K562 (cell line): ENCODE data around the gene TJP2. TPM values are rescaled to one million over a fixed set of nuclear protein-coding genes. Genes with fewer than 3 reads are reported as not detected.
A peak's percentile ranks its signal among the peaks of the same experiment; 100 is the strongest.

ENCODE experiments used
- CHD4 ChIP-seq: fragments of 200-600 bp; sonication (generic); IDR thresholded peaks from 3 replicates; pipeline ENCODE4 v1.6.1; 2012; ENCODE audit warnings: low read depth, mild to moderate bottlenecking, mixed read lengths, low read length, inconsistent platforms; ENCODE audit not compliant: insufficient read depth, insufficient replicate concordance, poor library complexity, severe bottlenecking
- E4F1 ChIP-seq: fragments of 250-450 bp; sonication (Bioruptor Pico); IDR thresholded peaks from 2 replicates; pipeline ENCODE4 v1.5.0; 2021; ENCODE audit warnings: mild to moderate bottlenecking, borderline replicate concordance
- HCFC1 ChIP-seq: IDR thresholded peaks from 2 replicates; pipeline ENCODE4 v1.6.1; 2012; ENCODE audit warnings: low read depth, low read length, improper control_type of control experiment
- HNRNPUL1 ChIP-seq: fragments of 200-400 bp; formaldehyde crosslinking; IDR thresholded peaks from 2 replicates; pipeline ENCODE4 v1.6.1; 2017; ENCODE audit warnings: low read length
- NR4A1 ChIP-seq, 2 experiments: fragments of 250-450 bp in 1 of 2; fragments of 450-650 bp in 1 of 2; sonication (Bioruptor Pico) in 1 of 2; IDR thresholded peaks; 2 replicates each; pipeline versions ENCODE4 v1.4.0 to v1.6.1; 2016 to 2020; ENCODE audit warnings: mild to moderate bottlenecking in 2 of 2, missing compliant biosample characterization in 1 of 2, missing genetic modification characterization in 1 of 2, moderate library complexity in 1 of 2
- PRPF4 ChIP-seq: fragments of 200-400 bp; formaldehyde crosslinking; IDR thresholded peaks from one replicate; pipeline ENCODE4 v1.6.1; 2017; ENCODE audit warnings: low read length, low read depth, mild to moderate bottlenecking; ENCODE audit not compliant: insufficient read depth, poor library complexity, severe bottlenecking
- RAD21 ChIP-seq, 2 experiments: fragments of 250-450 bp in 1 of 2; fragments of 450-650 bp in 1 of 2; sonication (Bioruptor Pico) in 1 of 2; formaldehyde crosslinking in 1 of 2; IDR thresholded peaks in 1 of 2; conservative IDR thresholded peaks in 1 of 2; 2 replicates each; pipeline versions ENCODE4 v1.4.0 to v1.8.0; 2020 to 2022; ENCODE audit warnings: mild to moderate bottlenecking in 2 of 2, moderate library complexity in 1 of 2
- RBFOX2 ChIP-seq: fragments of 200-400 bp; formaldehyde crosslinking; IDR thresholded peaks from 2 replicates; pipeline ENCODE4 v1.6.1; 2017; ENCODE audit warnings: low read depth, mild to moderate bottlenecking, low read length, moderate library complexity
- SIN3A ChIP-seq, 2 experiments: fragments of 150-350 bp in 1 of 2; IDR thresholded peaks; 2 replicates each; pipeline ENCODE4 v1.6.1; 2011 to 2016; ENCODE audit warnings: borderline replicate concordance in 2 of 2, low read depth in 2 of 2, low read length in 2 of 2, mild to moderate bottlenecking in 2 of 2, moderate library complexity in 2 of 2; ENCODE audit not compliant: control insufficient read depth in 1 of 2
- SREBF2 ChIP-seq: sonication (generic); formaldehyde crosslinking; IDR thresholded peaks from 2 replicates; pipeline ENCODE4 v1.4.0; 2020; ENCODE audit warnings: mild to moderate bottlenecking, missing genetic modification reagents
- SUPT5H ChIP-seq: fragments of 450-650 bp; IDR thresholded peaks from 2 replicates; pipeline ENCODE4 v1.6.1; 2016
- TBP ChIP-seq: optimal IDR thresholded peaks from 2 replicates; pipeline ENCODE3; 2011; ENCODE audit warnings: low read depth, low read length, improper control_type of control experiment
- TEAD4 ChIP-seq, 2 experiments: sonication (generic) in 1 of 2; formaldehyde crosslinking in 1 of 2; IDR thresholded peaks; 2 replicates each; pipeline versions ENCODE4 v1.6.1 to v1.8.0; 2012 to 2022; ENCODE audit warnings: borderline replicate concordance in 1 of 2, inconsistent platforms in 1 of 2, low read length in 1 of 2, mild to moderate bottlenecking in 1 of 2, missing genetic modification reagents in 1 of 2
- TRIM25 ChIP-seq: fragments of 450-650 bp; IDR thresholded peaks from 2 replicates; pipeline ENCODE4 v1.7.0; 2016; ENCODE audit warnings: borderline replicate concordance
- ZBTB34 ChIP-seq: fragments of 250-450 bp; sonication (Bioruptor Pico); IDR thresholded peaks from 2 replicates; pipeline ENCODE4 v1.8.0; 2021; ENCODE audit warnings: mild to moderate bottlenecking, moderate library complexity
- ZNF124 ChIP-seq: sonication (generic); formaldehyde crosslinking; IDR thresholded peaks from 2 replicates; pipeline ENCODE4 v1.8.1; 2022; ENCODE audit warnings: missing genetic modification reagents
- ZNF184 ChIP-seq: sonication (generic); formaldehyde crosslinking; IDR thresholded peaks from 2 replicates; pipeline ENCODE4 v1.5.0; 2020; ENCODE audit warnings: missing genetic modification reagents
- ZNF239 ChIP-seq: fragments of 250-450 bp; sonication (Bioruptor Pico); IDR thresholded peaks from 2 replicates; pipeline ENCODE4 v1.4.0; 2020; ENCODE audit warnings: mild to moderate bottlenecking
- polyA plus RNA-seq, 8 experiments: library from polyadenylated mRNA; depleted of rRNA in 4 of 8; stranded (reverse) in 5 of 8; unstranded in 3 of 8; fragments of >200 nt; fragmentation: Nextera tagmentation in 2 of 8; fragmentation: Illumina TruSeq in 1 of 8; extraction: Ambion mirVana in 2 of 8; extraction: Trizol in 1 of 8; gene quantifications; 2 replicates each; pipeline versions ENCODE4 v1.2.1 to v1.2.3, GENCODE V29; 2011 to 2014; ENCODE audit warnings: inconsistent platforms in 1 of 8, missing spikeins in 1 of 8
- total RNA-seq, 7 experiments: library from RNA; depleted of rRNA in 6 of 7; stranded (reverse); fragments of >200 nt in 6 of 7; fragmentation: Illumina TruSeq in 2 of 7; extraction: Trizol in 2 of 7; gene quantifications; 2 replicates each; pipeline versions ENCODE4 v1.2.1 to v1.2.3, GENCODE V29; 2011 to 2021; ENCODE audit warnings: low replicate concordance in 1 of 7
- TF ChIP-seq, protein P1 (sequence below): sonication (generic); formaldehyde crosslinking; IDR thresholded peaks from 2 replicates; pipeline ENCODE4 v1.8.0; 2022; ENCODE audit warnings: mild to moderate bottlenecking, missing genetic modification reagents
- TF ChIP-seq, protein P2 (sequence below): fragments of 450-650 bp; IDR thresholded peaks from 2 replicates; pipeline ENCODE4 v1.6.1; 2018; ENCODE audit warnings: mild to moderate bottlenecking, low read depth; ENCODE audit not compliant: partially characterized antibody

TJP2 gene
- total and polyA plus RNA-seq, 9 of the 15 experiments (the other 6 are each of a cell fraction or from before 2014, with no cell fraction given) = 4.0 to 24.1 (median 16.8) TPM

DNA sequence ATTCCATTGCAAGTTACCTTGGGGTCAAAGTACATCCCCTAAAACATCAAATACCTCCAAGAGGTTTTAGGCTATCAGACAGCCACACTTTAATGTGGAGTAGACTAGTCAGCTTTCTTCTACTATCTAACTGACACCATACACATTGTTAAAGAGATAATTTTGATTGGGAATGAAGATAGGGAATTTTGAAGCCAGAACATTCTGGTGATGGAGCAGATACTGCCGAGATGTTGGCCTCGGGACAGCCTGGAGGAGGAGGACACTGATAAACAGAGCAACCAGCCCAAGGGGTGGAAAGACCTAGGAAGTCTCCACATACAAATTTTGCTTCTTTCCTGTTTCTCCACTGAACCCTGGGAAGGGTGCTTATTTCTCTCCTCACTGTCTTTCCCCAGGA is 14.9 kb downstream of the TJP2 start (continued):
- TF ChIP-seq, protein P1, sequence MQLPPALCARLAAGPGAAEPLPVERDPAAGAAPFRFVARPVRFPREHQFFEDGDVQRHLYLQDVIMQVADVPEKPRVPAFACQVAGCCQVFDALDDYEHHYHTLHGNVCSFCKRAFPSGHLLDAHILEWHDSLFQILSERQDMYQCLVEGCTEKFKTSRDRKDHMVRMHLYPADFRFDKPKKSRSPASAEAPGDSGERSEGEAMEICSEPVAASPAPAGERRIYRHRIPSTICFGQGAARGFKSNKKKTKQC (CRISPR knock-in tag) = no peak
- no peak for TF ChIP-seq HNRNPUL1
- TF ChIP-seq E4F1 (CRISPR knock-in tag) = no peak
- no peak for TF ChIP-seq ZNF184 (CRISPR knock-in tag)
- TF ChIP-seq, protein P2, sequence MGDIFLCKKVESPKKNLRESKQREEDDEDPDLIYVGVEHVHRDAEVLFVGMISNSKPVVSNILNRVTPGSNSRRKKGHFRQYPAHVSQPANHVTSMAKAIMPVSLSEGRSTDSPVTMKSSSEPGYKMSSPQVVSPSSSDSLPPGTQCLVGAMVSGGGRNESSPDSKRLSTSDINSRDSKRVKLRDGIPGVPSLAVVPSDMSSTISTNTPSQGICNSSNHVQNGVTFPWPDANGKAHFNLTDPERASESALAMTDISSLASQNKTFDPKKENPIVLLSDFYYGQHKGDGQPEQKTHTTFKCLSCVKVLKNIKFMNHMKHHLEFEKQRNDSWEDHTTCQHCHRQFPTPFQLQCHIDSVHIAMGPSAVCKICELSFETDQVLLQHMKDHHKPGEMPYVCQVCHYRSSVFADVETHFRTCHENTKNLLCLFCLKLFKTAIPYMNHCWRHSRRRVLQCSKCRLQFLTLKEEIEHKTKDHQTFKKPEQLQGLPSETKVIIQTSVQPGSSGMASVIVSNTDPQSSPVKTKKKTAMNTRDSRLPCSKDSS = no peak
- TF ChIP-seq SREBF2 (CRISPR knock-in tag) = no peak
- no peak for TF ChIP-seq TBP
- TF ChIP-seq ZNF239 (CRISPR knock-in tag) = no peak
- TF ChIP-seq HCFC1 = no peak
- no peak for TF ChIP-seq CHD4
- TF ChIP-seq SUPT5H = no peak
- no peak for TF ChIP-seq TRIM25
- TF ChIP-seq ZBTB34 (CRISPR knock-in tag) = no peak
- no peak for TF ChIP-seq RBFOX2
- TF ChIP-seq SIN3A (IDR thresholded peaks at IDR 0.05; ENCODE audit: borderline replicate concordance in 2 of 2, control insufficient read depth in 1 of 2, low read depth in 2 of 2, low read length in 2 of 2) = no peak
- no peak for TF ChIP-seq RAD21 (CRISPR knock-in tag; conservative IDR thresholded peaks at IDR 0.05 in 1 of 2, IDR thresholded peaks at IDR 0.05 in 1 of 2)
- TF ChIP-seq PRPF4 = no peak
- TF ChIP-seq NR4A1 (CRISPR knock-in tag; IDR thresholded peaks at IDR 0.05) = no peak
- no peak for TF ChIP-seq NR4A1 (tag; IDR thresholded peaks at IDR 0.05)
- peak; percentile 90 for TF ChIP-seq TEAD4 (IDR thresholded peaks at IDR 0.05; ENCODE audit: low read length)
- no peak for TF ChIP-seq TEAD4 (CRISPR knock-in tag; IDR thresholded peaks at IDR 0.05; ENCODE audit: borderline replicate concordance)
- TF ChIP-seq ZNF124 = no peak
